HepG2 (cell line): Measurements from ENCODE around the gene ERH. TPM values are rescaled to one million over a fixed set of nuclear protein-coding genes. Genes with fewer than 3 reads are reported as not detected.

Experiments used
- ATRX ChIP-seq: sonication (generic); formaldehyde crosslinking; IDR thresholded peaks from 2 replicates; pipeline ENCODE4 v1.4.0; 2020; ENCODE audit warnings: missing genetic modification reagents, borderline replicate concordance
- DMAP1 ChIP-seq: IDR thresholded peaks from 2 replicates; pipeline ENCODE4 v1.6.1; 2016
- KDM3A ChIP-seq: IDR thresholded peaks from 2 replicates; pipeline ENCODE4 v1.6.1; 2018; ENCODE audit warnings: low read depth, missing compliant biosample characterization
- NFE2L2 ChIP-seq: fragments of 150-350 bp; IDR thresholded peaks from 2 replicates; pipeline ENCODE4 v1.6.1; 2014; ENCODE audit warnings: low read length
- ZBTB3 ChIP-seq: sonication (generic); formaldehyde crosslinking; IDR thresholded peaks from 2 replicates; pipeline ENCODE4 v1.4.0; 2020; ENCODE audit warnings: low read depth, mild to moderate bottlenecking, moderate library complexity, missing genetic modification reagents, borderline replicate concordance
- ZMYM2 ChIP-seq: sonication (generic); formaldehyde crosslinking; IDR thresholded peaks from 2 replicates; pipeline ENCODE4 v1.8.0; 2022; ENCODE audit warnings: mild to moderate bottlenecking, missing genetic modification reagents
- ZNF367 ChIP-seq: sonication (generic); formaldehyde crosslinking; IDR thresholded peaks from 2 replicates; pipeline ENCODE4 v1.4.0; 2020; ENCODE audit warnings: missing genetic modification reagents, borderline replicate concordance
- ZNF547 ChIP-seq: sonication (generic); formaldehyde crosslinking; IDR thresholded peaks from 2 replicates; pipeline ENCODE4 v1.5.1; 2020; ENCODE audit warnings: mild to moderate bottlenecking, missing genetic modification reagents
- polyA plus RNA-seq, 8 experiments: library from polyadenylated mRNA; depleted of rRNA in 3 of 8; stranded (reverse) in 7 of 8; unstranded in 1 of 8; fragments of >200 nt; fragmentation: Illumina TruSeq in 4 of 8; extraction: Trizol in 4 of 8; gene quantifications; 2 replicates each; pipeline versions ENCODE4 v1.2.1 to v1.2.3, GENCODE V29; 2011 to 2016; ENCODE audit warnings: low read depth in 4 of 8, missing spikeins in 1 of 8, mixed read lengths in 1 of 8; ENCODE audit not compliant: insufficient read depth in 1 of 8
- total RNA-seq, 5 experiments: library from RNA; depleted of rRNA; stranded (reverse); fragments of >200 nt; fragmentation: Illumina TruSeq; extraction: Trizol; gene quantifications; 2 replicates each; pipeline ENCODE4 v1.2.3, GENCODE V29; 2016; ENCODE audit warnings: low read depth in 1 of 5
- TF ChIP-seq, protein P1 (sequence below): sonication (generic); formaldehyde crosslinking; IDR thresholded peaks from 2 replicates; pipeline ENCODE4 v1.9.0; 2021; ENCODE audit warnings: missing genetic modification reagents, borderline replicate concordance
- TF ChIP-seq, protein P2 (sequence below): IDR thresholded peaks from 2 replicates; pipeline ENCODE4 v1.4.0; 2020; ENCODE audit warnings: mild to moderate bottlenecking, missing genetic modification reagents
- TF ChIP-seq, protein P3 (sequence below): sonication (generic); formaldehyde crosslinking; IDR thresholded peaks from 2 replicates; pipeline ENCODE4 v1.5.0; 2020; ENCODE audit warnings: missing genetic modification reagents, mild to moderate bottlenecking, borderline replicate concordance
- TF ChIP-seq, protein P4 (sequence below): sonication (generic); formaldehyde crosslinking; IDR thresholded peaks from 2 replicates; pipeline ENCODE4 v1.4.0; 2020; ENCODE audit warnings: missing genetic modification reagents
- TF ChIP-seq, protein P5 (sequence below): sonication (generic); formaldehyde crosslinking; IDR thresholded peaks from 2 replicates; pipeline ENCODE4 v1.5.0; 2020; ENCODE audit warnings: mild to moderate bottlenecking, low read depth, missing genetic modification reagents, borderline replicate concordance
- TF ChIP-seq, protein P6 (sequence below): sonication (generic); formaldehyde crosslinking; IDR thresholded peaks from 2 replicates; pipeline ENCODE4 v1.5.1; 2020; ENCODE audit warnings: missing genetic modification reagents, mild to moderate bottlenecking, borderline replicate concordance

The ERH gene
- total and polyA plus RNA-seq, 2 of the 13 experiments (the other 11 are each of a cell fraction or from before 2014, with no cell fraction given), result 105 to 341 TPM

DNA sequence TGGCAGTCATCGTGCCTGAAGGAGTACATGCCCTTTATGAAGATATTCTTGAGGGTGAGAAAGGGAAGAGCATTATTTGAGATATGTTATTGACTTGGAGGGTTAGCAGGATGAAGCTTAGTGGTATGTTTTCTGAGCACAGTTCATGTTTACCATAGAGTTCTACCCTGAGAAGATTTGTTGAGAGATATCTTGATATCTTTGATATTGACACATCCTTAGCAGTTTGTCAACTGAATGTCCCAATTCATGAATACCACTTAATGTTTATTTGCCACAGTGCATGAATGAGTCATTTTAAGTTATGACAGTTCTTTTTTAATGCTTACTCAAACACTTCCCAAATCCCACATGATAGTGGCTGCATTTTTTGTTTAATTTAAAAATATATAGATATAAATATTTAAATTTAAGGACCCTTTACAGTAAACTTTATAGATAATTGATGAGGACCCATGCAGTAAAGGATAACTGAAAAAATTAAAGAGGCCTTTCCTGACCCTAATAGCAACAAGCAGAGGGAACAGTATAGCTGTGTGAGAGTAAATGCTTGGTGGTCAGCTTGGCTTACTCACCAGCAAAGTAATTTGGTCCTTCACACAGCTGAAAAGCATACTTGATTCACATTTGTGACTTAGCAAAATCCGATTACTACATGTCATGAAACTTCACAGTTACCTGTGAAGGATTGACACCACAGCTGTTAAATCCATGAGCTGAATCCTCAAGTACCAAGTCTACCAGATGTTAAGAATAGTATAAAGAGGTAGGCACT lies 26.2 kb upstream of the ERH start (continued):
- TF ChIP-seq, protein P1, sequence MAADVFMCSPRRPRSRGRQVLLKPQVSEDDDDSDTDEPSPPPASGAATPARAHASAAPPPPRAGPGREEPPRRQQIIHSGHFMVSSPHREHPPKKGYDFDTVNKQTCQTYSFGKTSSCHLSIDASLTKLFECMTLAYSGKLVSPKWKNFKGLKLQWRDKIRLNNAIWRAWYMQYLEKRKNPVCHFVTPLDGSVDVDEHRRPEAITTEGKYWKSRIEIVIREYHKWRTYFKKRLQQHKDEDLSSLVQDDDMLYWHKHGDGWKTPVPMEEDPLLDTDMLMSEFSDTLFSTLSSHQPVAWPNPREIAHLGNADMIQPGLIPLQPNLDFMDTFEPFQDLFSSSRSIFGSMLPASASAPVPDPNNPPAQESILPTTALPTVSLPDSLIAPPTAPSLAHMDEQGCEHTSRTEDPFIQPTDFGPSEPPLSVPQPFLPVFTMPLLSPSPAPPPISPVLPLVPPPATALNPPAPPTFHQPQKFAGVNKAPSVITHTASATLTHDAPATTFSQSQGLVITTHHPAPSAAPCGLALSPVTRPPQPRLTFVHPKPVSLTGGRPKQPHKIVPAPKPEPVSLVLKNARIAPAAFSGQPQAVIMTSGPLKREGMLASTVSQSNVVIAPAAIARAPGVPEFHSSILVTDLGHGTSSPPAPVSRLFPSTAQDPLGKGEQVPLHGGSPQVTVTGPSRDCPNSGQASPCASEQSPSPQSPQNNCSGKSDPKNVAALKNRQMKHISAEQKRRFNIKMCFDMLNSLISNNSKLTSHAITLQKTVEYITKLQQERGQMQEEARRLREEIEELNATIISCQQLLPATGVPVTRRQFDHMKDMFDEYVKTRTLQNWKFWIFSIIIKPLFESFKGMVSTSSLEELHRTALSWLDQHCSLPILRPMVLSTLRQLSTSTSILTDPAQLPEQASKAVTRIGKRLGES, result no peak
- TF ChIP-seq DMAP1 (CRISPR knock-in tag) (no peak), ATRX (CRISPR knock-in tag) (no peak), NFE2L2 (no peak), ZMYM2 (CRISPR knock-in tag) (no peak), ZNF367 (no peak), ZNF547 (CRISPR knock-in tag) (no peak), ZBTB3 (CRISPR knock-in tag) (no peak), KDM3A (CRISPR knock-in tag) (no peak)
- TF ChIP-seq, protein P2, sequence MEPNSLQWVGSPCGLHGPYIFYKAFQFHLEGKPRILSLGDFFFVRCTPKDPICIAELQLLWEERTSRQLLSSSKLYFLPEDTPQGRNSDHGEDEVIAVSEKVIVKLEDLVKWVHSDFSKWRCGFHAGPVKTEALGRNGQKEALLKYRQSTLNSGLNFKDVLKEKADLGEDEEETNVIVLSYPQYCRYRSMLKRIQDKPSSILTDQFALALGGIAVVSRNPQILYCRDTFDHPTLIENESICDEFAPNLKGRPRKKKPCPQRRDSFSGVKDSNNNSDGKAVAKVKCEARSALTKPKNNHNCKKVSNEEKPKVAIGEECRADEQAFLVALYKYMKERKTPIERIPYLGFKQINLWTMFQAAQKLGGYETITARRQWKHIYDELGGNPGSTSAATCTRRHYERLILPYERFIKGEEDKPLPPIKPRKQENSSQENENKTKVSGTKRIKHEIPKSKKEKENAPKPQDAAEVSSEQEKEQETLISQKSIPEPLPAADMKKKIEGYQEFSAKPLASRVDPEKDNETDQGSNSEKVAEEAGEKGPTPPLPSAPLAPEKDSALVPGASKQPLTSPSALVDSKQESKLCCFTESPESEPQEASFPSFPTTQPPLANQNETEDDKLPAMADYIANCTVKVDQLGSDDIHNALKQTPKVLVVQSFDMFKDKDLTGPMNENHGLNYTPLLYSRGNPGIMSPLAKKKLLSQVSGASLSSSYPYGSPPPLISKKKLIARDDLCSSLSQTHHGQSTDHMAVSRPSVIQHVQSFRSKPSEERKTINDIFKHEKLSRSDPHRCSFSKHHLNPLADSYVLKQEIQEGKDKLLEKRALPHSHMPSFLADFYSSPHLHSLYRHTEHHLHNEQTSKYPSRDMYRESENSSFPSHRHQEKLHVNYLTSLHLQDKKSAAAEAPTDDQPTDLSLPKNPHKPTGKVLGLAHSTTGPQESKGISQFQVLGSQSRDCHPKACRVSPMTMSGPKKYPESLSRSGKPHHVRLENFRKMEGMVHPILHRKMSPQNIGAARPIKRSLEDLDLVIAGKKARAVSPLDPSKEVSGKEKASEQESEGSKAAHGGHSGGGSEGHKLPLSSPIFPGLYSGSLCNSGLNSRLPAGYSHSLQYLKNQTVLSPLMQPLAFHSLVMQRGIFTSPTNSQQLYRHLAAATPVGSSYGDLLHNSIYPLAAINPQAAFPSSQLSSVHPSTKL (CRISPR knock-in tag), result peak; percentile 55
- TF ChIP-seq, protein P3, sequence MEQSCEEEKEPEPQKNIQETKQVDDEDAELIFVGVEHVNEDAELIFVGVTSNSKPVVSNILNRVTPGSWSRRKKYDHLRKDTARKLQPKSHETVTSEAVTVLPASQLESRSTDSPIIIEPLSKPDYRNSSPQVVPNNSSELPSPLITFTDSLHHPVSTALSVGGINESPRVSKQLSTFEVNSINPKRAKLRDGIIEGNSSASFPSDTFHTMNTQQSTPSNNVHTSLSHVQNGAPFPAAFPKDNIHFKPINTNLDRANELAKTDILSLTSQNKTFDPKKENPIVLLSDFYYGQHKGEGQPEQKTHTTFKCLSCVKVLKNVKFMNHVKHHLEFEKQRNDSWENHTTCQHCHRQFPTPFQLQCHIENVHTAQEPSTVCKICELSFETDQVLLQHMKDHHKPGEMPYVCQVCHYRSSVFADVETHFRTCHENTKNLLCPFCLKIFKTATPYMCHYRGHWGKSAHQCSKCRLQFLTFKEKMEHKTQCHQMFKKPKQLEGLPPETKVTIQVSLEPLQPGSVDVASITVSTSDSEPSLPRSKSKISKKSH, result no peak
- TF ChIP-seq, protein P4, sequence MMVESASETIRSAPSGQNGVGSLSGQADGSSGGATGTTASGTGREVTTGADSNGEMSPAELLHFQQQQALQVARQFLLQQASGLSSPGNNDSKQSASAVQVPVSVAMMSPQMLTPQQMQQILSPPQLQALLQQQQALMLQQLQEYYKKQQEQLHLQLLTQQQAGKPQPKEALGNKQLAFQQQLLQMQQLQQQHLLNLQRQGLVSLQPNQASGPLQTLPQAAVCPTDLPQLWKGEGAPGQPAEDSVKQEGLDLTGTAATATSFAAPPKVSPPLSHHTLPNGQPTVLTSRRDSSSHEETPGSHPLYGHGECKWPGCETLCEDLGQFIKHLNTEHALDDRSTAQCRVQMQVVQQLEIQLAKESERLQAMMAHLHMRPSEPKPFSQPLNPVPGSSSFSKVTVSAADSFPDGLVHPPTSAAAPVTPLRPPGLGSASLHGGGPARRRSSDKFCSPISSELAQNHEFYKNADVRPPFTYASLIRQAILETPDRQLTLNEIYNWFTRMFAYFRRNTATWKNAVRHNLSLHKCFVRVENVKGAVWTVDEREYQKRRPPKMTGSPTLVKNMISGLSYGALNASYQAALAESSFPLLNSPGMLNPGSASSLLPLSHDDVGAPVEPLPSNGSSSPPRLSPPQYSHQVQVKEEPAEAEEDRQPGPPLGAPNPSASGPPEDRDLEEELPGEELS, result peak; percentile 57; the same call in 1 of the 2 replicates
- TF ChIP-seq, protein P5, sequence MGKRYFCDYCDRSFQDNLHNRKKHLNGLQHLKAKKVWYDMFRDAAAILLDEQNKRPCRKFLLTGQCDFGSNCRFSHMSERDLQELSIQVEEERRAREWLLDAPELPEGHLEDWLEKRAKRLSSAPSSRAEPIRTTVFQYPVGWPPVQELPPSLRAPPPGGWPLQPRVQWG (CRISPR knock-in tag), result no peak
- TF ChIP-seq, protein P6, sequence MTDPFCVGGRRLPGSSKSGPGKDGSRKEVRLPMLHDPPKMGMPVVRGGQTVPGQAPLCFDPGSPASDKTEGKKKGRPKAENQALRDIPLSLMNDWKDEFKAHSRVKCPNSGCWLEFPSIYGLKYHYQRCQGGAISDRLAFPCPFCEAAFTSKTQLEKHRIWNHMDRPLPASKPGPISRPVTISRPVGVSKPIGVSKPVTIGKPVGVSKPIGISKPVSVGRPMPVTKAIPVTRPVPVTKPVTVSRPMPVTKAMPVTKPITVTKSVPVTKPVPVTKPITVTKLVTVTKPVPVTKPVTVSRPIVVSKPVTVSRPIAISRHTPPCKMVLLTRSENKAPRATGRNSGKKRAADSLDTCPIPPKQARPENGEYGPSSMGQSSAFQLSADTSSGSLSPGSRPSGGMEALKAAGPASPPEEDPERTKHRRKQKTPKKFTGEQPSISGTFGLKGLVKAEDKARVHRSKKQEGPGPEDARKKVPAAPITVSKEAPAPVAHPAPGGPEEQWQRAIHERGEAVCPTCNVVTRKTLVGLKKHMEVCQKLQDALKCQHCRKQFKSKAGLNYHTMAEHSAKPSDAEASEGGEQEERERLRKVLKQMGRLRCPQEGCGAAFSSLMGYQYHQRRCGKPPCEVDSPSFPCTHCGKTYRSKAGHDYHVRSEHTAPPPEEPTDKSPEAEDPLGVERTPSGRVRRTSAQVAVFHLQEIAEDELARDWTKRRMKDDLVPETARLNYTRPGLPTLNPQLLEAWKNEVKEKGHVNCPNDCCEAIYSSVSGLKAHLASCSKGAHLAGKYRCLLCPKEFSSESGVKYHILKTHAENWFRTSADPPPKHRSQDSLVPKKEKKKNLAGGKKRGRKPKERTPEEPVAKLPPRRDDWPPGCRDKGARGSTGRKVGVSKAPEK (CRISPR knock-in tag), result no peak
